Chondrocyte (in vitro differentiated cells): Measurements from ENCODE around the gene PAK1. TPM values are rescaled to one million over a fixed set of nuclear protein-coding genes. Genes with fewer than 3 reads are reported as not detected.

ENCODE experiments used
- DNase-seq: peaks from one replicate; pipeline ENCODE4 v3.0.0; 2021; ENCODE audit warnings: mixed read lengths, low spot score
- H3K27ac Mint-ChIP-seq: one replicate; pipeline ENCODE4 v1.8.0; 2021; ENCODE audit warnings: mild to moderate bottlenecking, moderate library complexity, mixed read lengths; ENCODE audit not compliant: unreplicated experiment
- H3K27me3 Mint-ChIP-seq: 2 replicates; pipeline ENCODE4 v1.8.0; 2021; ENCODE audit warnings: low read depth, mixed read lengths
- H3K36me3 Mint-ChIP-seq: 2 replicates; pipeline ENCODE4 v1.8.0; 2021; ENCODE audit warnings: low read depth, mixed read lengths
- H3K4me1 Mint-ChIP-seq: 2 replicates; pipeline ENCODE4 v1.8.0; 2021; ENCODE audit warnings: low read depth, mild to moderate bottlenecking, mixed read lengths
- H3K4me3 Mint-ChIP-seq: one replicate; pipeline ENCODE4 v1.8.0; 2021; ENCODE audit warnings: mild to moderate bottlenecking, moderate library complexity, mixed read lengths; ENCODE audit not compliant: unreplicated experiment
- H3K9me3 Mint-ChIP-seq: 2 replicates; pipeline ENCODE4 v1.8.0; 2021; ENCODE audit warnings: low read depth, mixed read lengths
- total RNA-seq: library from RNA; stranded (reverse); gene quantifications from 3 replicates; pipeline ENCODE4 v1.2.1, GENCODE V29; 2021
- TF ChIP-seq, protein P1 (sequence below): fragments of 200-600 bp; sonication (generic); IDR thresholded peaks from 2 replicates; pipeline ENCODE4 v1.5.0; 2021; ENCODE audit warnings: antibody characterized with exemption, mild to moderate bottlenecking, moderate library complexity

The PAK1 gene
- total RNA-seq, 1 donor from 2014 or later: 28.2 TPM

DNA sequence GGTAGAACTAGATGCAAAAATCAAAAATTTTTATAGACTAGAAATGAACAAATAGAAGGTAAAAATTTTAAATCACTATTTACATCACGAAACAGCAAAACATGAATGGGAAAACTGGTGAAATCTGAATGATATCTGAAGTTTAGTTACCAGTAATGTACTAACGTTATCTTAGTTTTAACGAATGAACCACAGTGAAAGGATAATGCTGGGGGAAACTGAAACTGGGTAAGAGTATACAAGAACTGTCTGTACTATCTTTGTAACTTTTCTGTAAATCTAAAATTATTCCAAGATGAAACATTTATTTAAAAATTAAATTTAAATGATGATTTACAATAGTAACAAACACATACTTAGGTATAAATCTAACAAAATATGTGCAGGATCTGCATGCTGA is 179.9 kb downstream of the PAK1 start:
- H3K4me1 Mint-ChIP-seq: no peaks in the 10 kb centered on the region
- no peaks in the 10 kb centered on the region for H3K36me3 Mint-ChIP-seq
- H3K9me3 Mint-ChIP-seq: peaks cover 7% of the 10 kb centered on the region
- H3K27ac Mint-ChIP-seq: no peak overlapping the region
- DNase-seq: no peak
- TF ChIP-seq, protein P1, sequence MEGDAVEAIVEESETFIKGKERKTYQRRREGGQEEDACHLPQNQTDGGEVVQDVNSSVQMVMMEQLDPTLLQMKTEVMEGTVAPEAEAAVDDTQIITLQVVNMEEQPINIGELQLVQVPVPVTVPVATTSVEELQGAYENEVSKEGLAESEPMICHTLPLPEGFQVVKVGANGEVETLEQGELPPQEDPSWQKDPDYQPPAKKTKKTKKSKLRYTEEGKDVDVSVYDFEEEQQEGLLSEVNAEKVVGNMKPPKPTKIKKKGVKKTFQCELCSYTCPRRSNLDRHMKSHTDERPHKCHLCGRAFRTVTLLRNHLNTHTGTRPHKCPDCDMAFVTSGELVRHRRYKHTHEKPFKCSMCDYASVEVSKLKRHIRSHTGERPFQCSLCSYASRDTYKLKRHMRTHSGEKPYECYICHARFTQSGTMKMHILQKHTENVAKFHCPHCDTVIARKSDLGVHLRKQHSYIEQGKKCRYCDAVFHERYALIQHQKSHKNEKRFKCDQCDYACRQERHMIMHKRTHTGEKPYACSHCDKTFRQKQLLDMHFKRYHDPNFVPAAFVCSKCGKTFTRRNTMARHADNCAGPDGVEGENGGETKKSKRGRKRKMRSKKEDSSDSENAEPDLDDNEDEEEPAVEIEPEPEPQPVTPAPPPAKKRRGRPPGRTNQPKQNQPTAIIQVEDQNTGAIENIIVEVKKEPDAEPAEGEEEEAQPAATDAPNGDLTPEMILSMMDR: no peak
- H3K4me3 Mint-ChIP-seq: no peak overlapping the region
- H3K27me3 Mint-ChIP-seq: no peaks in the 10 kb centered on the region

DNA sequence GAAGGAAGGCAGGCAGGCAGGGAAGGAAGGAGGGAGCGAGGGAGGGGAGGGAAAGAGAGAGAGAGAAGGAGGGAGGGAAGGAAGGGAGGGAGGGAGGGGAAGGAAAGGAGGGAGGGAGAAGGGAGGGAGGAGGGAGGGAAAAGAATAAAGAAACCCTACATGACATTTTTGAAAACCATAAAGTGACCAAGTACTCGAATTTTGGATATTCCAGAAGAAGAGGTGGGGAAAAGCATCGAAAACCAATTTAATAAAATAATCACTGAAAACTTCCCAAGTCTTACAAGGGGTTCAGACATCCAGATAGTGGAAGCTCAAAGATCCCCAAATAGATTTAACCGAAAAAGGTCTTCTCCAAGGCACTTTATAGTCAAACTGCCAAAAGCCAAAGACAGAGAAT is 184.2 kb downstream of the PAK1 start:
- DNase-seq: no peak
- H3K9me3 Mint-ChIP-seq: peaks cover 7% of the 10 kb centered on the region
- no peak overlapping the region for H3K4me3 Mint-ChIP-seq
- no peaks in the 10 kb centered on the region for H3K27me3 Mint-ChIP-seq
- H3K36me3 Mint-ChIP-seq: no peaks in the 10 kb centered on the region
- H3K4me1 Mint-ChIP-seq: peaks cover 10% of the 10 kb centered on the region
- H3K27ac Mint-ChIP-seq: no peak overlapping the region
- TF ChIP-seq, protein P1: no peak

DNA sequence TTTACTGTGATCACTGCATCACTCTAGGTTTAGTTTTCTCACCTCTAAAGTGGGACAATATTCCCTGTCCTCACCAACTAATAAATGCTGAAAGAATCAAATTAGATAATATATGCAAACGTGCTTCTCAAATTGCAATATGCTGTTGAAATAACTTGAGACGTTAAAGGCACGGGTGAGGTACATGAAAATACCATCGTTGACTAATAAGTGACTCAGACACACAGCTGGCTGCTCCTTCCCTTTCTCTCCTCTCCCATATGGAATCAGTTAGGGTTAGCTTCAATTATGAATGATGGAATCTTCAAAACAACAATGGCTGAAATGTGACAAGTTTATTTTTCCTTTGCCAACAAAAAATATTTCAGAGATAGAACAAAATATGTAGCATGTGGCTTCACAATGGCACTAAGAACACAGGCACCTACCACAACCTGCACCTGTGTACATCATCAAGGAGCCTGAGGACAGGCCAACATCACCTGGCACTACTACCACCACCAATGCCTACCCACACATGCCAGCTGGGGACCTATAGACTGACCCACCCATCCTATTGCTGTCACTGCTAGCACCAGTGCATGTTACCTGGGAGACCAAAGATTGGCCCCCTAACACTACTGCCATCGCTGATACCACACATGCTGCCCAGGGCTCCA is 186.2 kb downstream of the PAK1 start:
- peaks cover 10% of the 10 kb centered on the region for H3K4me1 Mint-ChIP-seq
- no peak overlapping the region for H3K27ac Mint-ChIP-seq
- H3K4me3 Mint-ChIP-seq: no peak overlapping the region
- H3K27me3 Mint-ChIP-seq: no peaks in the 10 kb centered on the region
- no peaks in the 10 kb centered on the region for H3K36me3 Mint-ChIP-seq
- H3K9me3 Mint-ChIP-seq: peaks cover 4% of the 10 kb centered on the region
- DNase-seq: no peak
- TF ChIP-seq, protein P1: no peak

DNA sequence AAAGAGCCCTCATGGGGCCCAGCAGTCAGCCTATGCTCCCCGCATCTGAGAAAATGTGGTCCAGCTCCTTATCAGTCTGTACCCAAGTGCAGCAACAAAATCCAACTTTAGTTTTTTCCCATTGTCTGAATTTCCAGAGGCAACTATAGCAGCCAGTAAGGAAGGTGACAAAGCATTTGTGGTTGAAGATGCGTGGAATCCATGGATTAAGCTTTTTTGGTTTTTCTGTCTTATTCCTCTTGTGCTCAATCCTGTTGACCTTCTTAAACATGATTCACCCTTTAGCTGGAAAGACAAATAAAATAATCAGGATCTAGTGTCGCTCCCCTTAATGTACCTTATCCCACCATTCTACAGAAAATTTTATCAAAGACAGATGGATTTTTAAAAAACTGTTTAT is 186.8 kb downstream of the PAK1 start:
- no peak for DNase-seq
- no peaks in the 10 kb centered on the region for H3K36me3 Mint-ChIP-seq

DNA sequence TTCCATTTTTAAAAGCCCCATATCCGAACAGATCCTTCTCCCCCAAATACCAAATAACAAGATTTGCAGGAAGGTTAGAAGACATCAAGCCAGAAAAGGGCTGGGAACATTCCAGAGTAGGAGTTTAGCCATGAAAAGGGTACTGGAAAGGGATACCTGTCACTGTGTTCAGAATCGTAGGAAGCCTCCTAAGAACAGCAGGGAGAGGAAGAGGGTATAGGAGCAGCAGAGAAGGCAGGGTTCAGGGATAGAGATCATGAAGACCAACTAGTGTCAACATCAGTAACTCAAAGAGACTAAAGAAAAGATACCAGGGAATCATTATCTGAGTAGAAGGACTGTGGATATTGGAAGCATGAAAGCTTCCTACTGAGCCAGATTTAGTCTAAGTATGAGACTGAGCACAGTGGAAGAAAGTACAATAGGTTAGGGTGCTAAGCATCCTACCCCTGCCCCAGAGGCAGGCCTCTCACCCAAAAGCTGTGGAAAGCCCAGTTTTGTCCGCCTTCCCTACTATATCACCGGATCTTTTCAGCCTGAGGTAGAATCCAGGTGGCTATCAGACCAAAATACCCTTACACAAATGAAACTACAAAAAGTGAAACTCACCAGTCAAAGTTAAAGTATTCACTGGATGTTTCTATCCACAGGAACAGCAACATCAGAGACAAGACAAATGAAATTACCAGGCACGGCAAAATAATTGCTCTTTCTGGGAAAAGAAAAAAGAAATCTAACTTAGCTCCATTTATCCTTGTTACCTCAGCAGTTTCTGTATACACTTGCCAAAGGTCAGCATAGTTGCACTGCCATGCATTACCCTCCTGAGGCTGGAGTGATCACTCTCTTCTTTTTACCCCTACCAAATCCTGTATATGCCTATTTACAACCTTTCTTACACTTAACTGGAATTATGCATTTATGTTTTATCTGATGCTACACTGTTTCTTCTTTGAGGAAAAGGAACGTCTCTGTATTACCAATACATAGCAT is 189.1 kb downstream of the PAK1 start:
- Mint-ChIP-seq H3K27ac (no peak overlapping the region), H3K27me3 (no peaks in the 10 kb centered on the region), H3K36me3 (no peaks in the 10 kb centered on the region), H3K9me3 (peaks cover 6% of the 10 kb centered on the region), H3K4me1 (peaks cover 10% of the 10 kb centered on the region), H3K4me3 (no peak overlapping the region)
- TF ChIP-seq, protein P1: no peak
- no peak for DNase-seq

More for the DNA sequence above, 186.8 kb downstream of the PAK1 start:
- Mint-ChIP-seq H3K9me3 (no peaks in the 10 kb centered on the region), H3K4me1 (peaks cover 10% of the 10 kb centered on the region), H3K27me3 (no peaks in the 10 kb centered on the region), H3K4me3 (no peak overlapping the region), H3K27ac (no peak overlapping the region)
- TF ChIP-seq, protein P1: no peak
